GM12872 (cell line): Measurements from ENCODE around the gene BLTP1.

Source experiments
- CTCF ChIP-seq: IDR thresholded peaks from 3 replicates; pipeline ENCODE4 v1.5.1; 2011; ENCODE audit warnings: low read depth, mild to moderate bottlenecking, low read length, moderate library complexity; ENCODE audit not compliant: insufficient read depth

Gene BLTP1

GRCh38 chr4:122122083-122122482 is 30.0 kb upstream of the BLTP1 start:
- TF ChIP-seq CTCF, result no peak

- TF ChIP-seq CTCF, result no peak
Measured at GRCh38 chr4:122129061-122129460, 23.1 kb upstream of the BLTP1 start.

GRCh38 chr4:122131562-122132157 is 20.5 kb upstream of the BLTP1 start:
- TF ChIP-seq CTCF, result no peak

- TF ChIP-seq CTCF, result no peak
Measured at GRCh38 chr4:122132891-122133290, 19.2 kb upstream of the BLTP1 start.

GRCh38 chr4:122139139-122139538 is 13.0 kb upstream of the BLTP1 start:
- no peak for TF ChIP-seq CTCF

- no peak for TF ChIP-seq CTCF
Measured at GRCh38 chr4:122140834-122141233, 11.3 kb upstream of the BLTP1 start.

- no peak for TF ChIP-seq CTCF
Measured at GRCh38 chr4:122142687-122143086, 9.4 kb upstream of the BLTP1 start.
